Common myeloid progenitor, CD34-positive (primary cell): ENCODE results near the gene EID2.

Experiments used
- CTCF ChIA-PET: fragments of 350-600 bp; sonication (Branson Sonifier 250); formaldehyde crosslinking; loops from one replicate; lab custom pipeline; 2021; ENCODE audit warnings: antibody characterized with exemption; lab: Charles Lee
- POLR2A ChIA-PET: fragments of 350-600 bp; sonication (Branson Sonifier 250); formaldehyde crosslinking; loops from one replicate; lab custom pipeline; 2021; ENCODE audit warnings: antibody characterized with exemption; lab: Charles Lee
- DNase-seq, 3 donors: peaks; one replicate each; pipeline versions ENCODE4 v3.0.0 to v3.0.0-alpha.2; 2013
- H3K27ac ChIP-seq, 2 experiments: 1 replicate in 1 of 2; 2 replicates in 1 of 2; pipeline ENCODE4 v1.7.0; 2013; ENCODE audit warnings: inconsistent platforms in 2 of 2, low read length in 2 of 2, mild to moderate bottlenecking in 2 of 2, low read depth in 1 of 2, moderate library complexity in 1 of 2; ENCODE audit not compliant: severe bottlenecking in 2 of 2, insufficient read depth in 1 of 2, poor library complexity in 1 of 2
- H3K27me3 ChIP-seq, 5 experiments: replicated peaks in 2 of 5; 1 replicate in 3 of 5; 2 replicates in 2 of 5; pipeline versions ENCODE4 v1.6.1 to v1.7.0; 2013; ENCODE audit warnings: low read length in 4 of 5, mild to moderate bottlenecking in 2 of 5, moderate library complexity in 2 of 5, inconsistent platforms in 1 of 5; ENCODE audit not compliant: insufficient read depth in 5 of 5, control insufficient read depth in 4 of 5
- H3K36me3 ChIP-seq, 4 experiments: 1 replicate in 2 of 4; 2 replicates in 2 of 4; pipeline versions ENCODE4 v1.6.1 to v1.7.0; 2013; ENCODE audit warnings: low read length in 3 of 4, control low read depth in 1 of 4, mild to moderate bottlenecking in 1 of 4; ENCODE audit not compliant: control insufficient read depth in 4 of 4, insufficient read depth in 4 of 4
- H3K4me1 ChIP-seq, 4 experiments: 1 replicate in 3 of 4; 2 replicates in 1 of 4; pipeline versions ENCODE4 v1.6.1 to v1.7.1; 2013; ENCODE audit warnings: low read length in 3 of 4, mild to moderate bottlenecking in 3 of 4, control low read depth in 1 of 4, inconsistent platforms in 1 of 4, moderate library complexity in 1 of 4; ENCODE audit not compliant: control insufficient read depth in 4 of 4, insufficient read depth in 4 of 4; ENCODE audit errors: control extremely low read depth in 1 of 4
- H3K4me3 ChIP-seq, 7 experiments: 1 replicate in 4 of 7; 2 replicates in 3 of 7; pipeline versions ENCODE4 v1.5.1 to v1.7.0; 2013; ENCODE audit warnings: mild to moderate bottlenecking in 7 of 7, low read length in 6 of 7, moderate library complexity in 6 of 7, inconsistent platforms in 2 of 7, low read depth in 2 of 7, control low read depth in 1 of 7; ENCODE audit not compliant: insufficient read depth in 4 of 7, control insufficient read depth in 1 of 7; ENCODE audit errors: extremely low read depth in 1 of 7
- H3K9me3 ChIP-seq, 5 experiments: 1 replicate in 4 of 5; 2 replicates in 1 of 5; pipeline versions ENCODE4 v1.6.1 to v1.7.1; 2013; ENCODE audit warnings: low read length in 4 of 5, mild to moderate bottlenecking in 2 of 5, inconsistent platforms in 1 of 5, low read depth in 1 of 5, moderate library complexity in 1 of 5; ENCODE audit not compliant: control insufficient read depth in 4 of 5, insufficient read depth in 2 of 5; ENCODE audit errors: control extremely low read depth in 1 of 5
- WGBS: methylation state at CpG from one replicate; pipeline ENCODE4 v1.1.5; 2013; ENCODE audit not compliant: insufficient coverage; 5-methylcytosine and 5-hydroxymethylcytosine counted together

EID2 gene

DNA sequence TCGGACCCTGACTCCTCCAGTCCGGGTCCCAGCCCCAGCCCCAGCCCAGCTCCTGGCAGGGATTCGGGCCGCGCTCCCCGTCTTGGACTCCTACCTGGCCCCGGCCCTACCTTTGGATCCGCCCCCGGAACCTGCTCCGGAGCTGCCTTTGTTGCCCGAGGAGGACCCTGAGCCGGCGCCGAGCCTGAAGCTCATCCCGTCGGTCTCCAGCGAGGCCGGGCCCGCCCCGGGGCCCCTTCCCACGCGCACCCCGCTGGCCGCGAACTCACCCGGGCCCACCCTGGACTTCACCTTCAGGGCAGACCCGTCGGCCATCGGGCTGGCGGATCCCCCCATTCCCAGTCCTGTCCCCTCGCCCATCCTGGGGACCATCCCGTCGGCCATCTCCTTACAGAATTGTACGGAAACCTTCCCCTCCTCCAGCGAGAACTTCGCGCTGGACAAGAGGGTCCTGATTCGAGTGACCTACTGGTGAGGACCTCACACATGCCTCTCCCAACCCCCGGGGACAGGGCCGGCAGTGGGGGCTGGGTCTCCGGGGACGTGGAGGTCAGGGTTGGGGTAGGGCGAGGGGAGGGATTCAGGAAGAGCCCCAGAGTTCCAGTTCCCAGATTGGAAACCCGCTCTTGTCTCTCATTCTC is 24.3 kb downstream of the EID2 start:
- Histone ChIP-seq H3K27ac (no peak overlapping the region), H3K27me3 (peaks cover 4 to 64% (median 28%) of the 10 kb centered on the region in 5 experiments), H3K4me3 (peak overlapping the region in 3 of 7 experiments; percentile 43 to 64 (median 56)), H3K9me3 (no peaks in the 10 kb centered on the region), H3K36me3 (no peaks in the 10 kb centered on the region), H3K4me1 (peaks cover 0 to 17% (median 12%) of the 10 kb centered on the region in 4 experiments)
- POLR2A ChIA-PET = no interaction called here
- 2% methylated on average over 39 of the region's 44 CpGs for WGBS
- CTCF ChIA-PET = interaction anchor here (1.2 kb wide), 1 partner anchor 41 kb away, joined by 4 read pairs; no protein-coding TSS in a partner anchor
- no peak for DNase-seq

GRCh38 chr19:39514840-39515550 is 25.0 kb downstream of the EID2 start, which contains the start of gene SELENOV:
TSS of gene SELENOV (plus strand) at chr19:39515139. CDS start at chr19:39515213, 74 bp downstream.
- Histone ChIP-seq H3K4me3 (peak within 1 kb of the TSS in 4 of 7 experiments; percentile 10 to 64 (median 50)), H3K27ac (no peak within 1 kb of the TSS), H3K27me3 (peaks cover 4 to 64% (median 28%) of the 10 kb centered on the region in 5 experiments), H3K4me1 (peaks cover 0 to 17% (median 12%) of the 10 kb centered on the region in 4 experiments), H3K36me3 (no peaks in the 10 kb centered on the region), H3K9me3 (no peaks in the 10 kb centered on the region)
- POLR2A ChIA-PET = interaction anchor here (0.8 kb wide), 1 partner anchor 40 kb away, joined by 4 read pairs; no protein-coding TSS in a partner anchor
- peak in 2 of 3 donors; percentile 42 to 45 for DNase-seq
- 1% methylated on average over 53 of the region's 56 CpGs for WGBS
- CTCF ChIA-PET = interaction anchor here (0.8 to 1.5 kb wide), 2 partner anchors 18 to 41 kb away, joined by 3 to 4 read pairs; no protein-coding TSS in a partner anchor

DNA sequence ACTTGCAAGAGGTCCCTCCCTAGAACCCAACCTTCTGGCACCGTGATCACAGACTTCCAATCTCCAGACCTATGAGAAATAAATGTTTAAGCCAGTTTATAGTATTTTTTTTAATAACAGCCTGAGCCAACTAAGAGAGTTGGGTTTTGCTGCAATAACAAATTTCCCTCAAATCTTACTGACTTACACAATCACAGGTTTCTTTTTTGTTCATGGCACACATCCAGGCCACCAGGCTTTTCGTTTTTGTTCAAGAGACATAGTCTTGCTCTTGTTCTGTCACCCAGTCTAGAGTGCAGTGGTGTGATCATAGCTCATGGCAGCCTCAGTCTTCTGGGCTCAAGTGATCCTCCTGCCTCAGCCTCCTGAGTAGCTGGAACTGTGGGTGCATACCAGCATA is 27.0 kb downstream of the EID2 start:
- Histone ChIP-seq H3K36me3 (no peaks in the 10 kb centered on the region), H3K4me3 (no peak overlapping the region), H3K9me3 (no peaks in the 10 kb centered on the region), H3K27me3 (peaks cover 4 to 72% (median 36%) of the 10 kb centered on the region in 5 experiments), H3K27ac (no peak overlapping the region), H3K4me1 (peaks cover 0 to 17% (median 12%) of the 10 kb centered on the region in 4 experiments)
- ChIA-PET POLR2A (no interaction called here), CTCF (no interaction called here)
- WGBS = 42% methylated on average over 1 of the region's 2 CpGs
- DNase-seq = no peak

GRCh38 chr19:39509233-39509632 is 30.7 kb downstream of the EID2 start:
- H3K4me1 ChIP-seq = peaks cover 0 to 13% (median 7%) of the 10 kb centered on the region in 4 experiments
- peaks cover 9 to 75% (median 29%) of the 10 kb centered on the region in 5 experiments for H3K27me3 ChIP-seq
- H3K36me3 ChIP-seq = no peaks in the 10 kb centered on the region
- DNase-seq = no peak
- POLR2A ChIA-PET = no interaction called here
- H3K4me3 ChIP-seq = no peak overlapping the region
- no CpG with 5 or more reads among the region's 2 CpGs for whole genome bisulfite sequencing
- no peaks in the 10 kb centered on the region for H3K9me3 ChIP-seq
- CTCF ChIA-PET = interaction anchor here (0.9 kb wide), 1 partner anchor 9 kb away, joined by 3 read pairs; no protein-coding TSS in a partner anchor
- H3K27ac ChIP-seq = no peak overlapping the region

DNA sequence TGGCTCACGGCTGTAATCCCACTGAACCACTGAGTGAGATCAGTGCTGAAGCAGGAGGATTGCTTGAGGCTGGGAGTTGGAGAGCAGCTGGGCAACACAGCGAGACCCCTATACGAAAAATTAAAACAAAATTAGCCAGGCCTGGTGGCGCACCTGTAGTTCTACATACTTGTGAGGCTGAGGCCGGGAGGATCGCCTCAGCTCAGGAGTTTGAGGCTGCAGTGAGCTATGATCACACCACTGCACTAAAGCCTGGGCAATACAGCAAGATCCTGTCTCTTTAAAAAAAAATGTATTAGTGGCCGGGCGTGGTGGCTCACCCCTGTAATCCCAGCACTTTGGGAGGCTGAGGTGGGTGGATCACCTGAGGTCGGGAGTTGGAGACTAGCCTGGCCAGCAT is 31.3 kb downstream of the EID2 start:
- 100% methylated on average over 7 of the region's 9 CpGs for WGBS
- CTCF ChIA-PET = interaction anchor here (0.9 kb wide), 1 partner anchor 10 kb away, joined by 3 read pairs; no protein-coding TSS in a partner anchor
- Histone ChIP-seq H3K4me3 (no peak overlapping the region), H3K4me1 (peaks cover 0 to 13% (median 7%) of the 10 kb centered on the region in 4 experiments), H3K36me3 (no peaks in the 10 kb centered on the region), H3K27me3 (peaks cover 5 to 75% (median 23%) of the 10 kb centered on the region in 5 experiments), H3K9me3 (no peaks in the 10 kb centered on the region), H3K27ac (no peak overlapping the region)
- POLR2A ChIA-PET = no interaction called here
- no peak for DNase-seq

DNA sequence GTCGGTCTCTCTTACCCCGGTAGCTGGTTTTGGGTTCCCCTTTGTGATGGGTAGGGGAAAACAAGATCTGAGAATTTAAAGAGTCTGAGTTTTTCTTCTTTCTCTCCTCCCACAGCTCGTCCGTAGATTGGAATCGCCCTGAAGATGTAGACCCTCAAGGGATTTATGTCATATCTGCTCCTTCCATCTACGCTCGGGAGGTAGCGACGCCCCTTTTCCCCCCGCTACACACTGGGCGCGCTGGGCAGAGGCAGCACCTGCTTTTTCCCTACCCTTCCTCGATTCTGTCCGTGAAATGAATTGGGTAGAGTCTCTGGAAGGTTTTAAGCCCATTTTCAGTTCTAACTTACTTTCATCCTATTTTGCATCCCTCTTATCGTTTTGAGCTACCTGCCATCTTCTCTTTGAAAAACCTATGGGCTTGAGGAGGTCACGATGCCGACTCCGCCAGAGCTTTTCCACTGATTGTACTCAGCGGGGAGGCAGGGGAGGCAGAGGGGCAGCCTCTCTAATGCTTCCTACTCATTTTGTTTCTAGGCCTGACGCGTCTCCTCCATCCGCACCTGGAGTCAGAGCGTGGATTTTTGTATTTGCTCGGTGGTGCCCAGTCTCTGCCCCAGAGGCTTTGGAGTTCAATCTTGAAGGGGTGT is 32.1 kb downstream of the EID2 start:
- Histone ChIP-seq H3K9me3 (no peaks in the 10 kb centered on the region), H3K27me3 (peaks cover 5 to 75% (median 22%) of the 10 kb centered on the region in 5 experiments), H3K4me1 (peaks cover 0 to 16% (median 7%) of the 10 kb centered on the region in 4 experiments), H3K4me3 (peak overlapping the region in 4 of 7 experiments; percentile 43 to 66 (median 62)), H3K27ac (no peak overlapping the region), H3K36me3 (no peaks in the 10 kb centered on the region)
- WGBS = 69% methylated on average over 16 of the region's 24 CpGs
- POLR2A ChIA-PET = interaction anchor here (0.8 kb wide), 1 partner anchor 12 kb away, joined by 3 read pairs; no protein-coding TSS in a partner anchor
- CTCF ChIA-PET = interaction anchor here (0.9 to 1.1 kb wide), 2 partner anchors 9 to 16 kb away, joined by 3 read pairs; partner anchors contain the start of gene DLL3
- no peak for DNase-seq
